Neural cell (in vitro differentiated cells): ENCODE measurements around the gene OLFML2B. TPM values are rescaled to one million over a fixed set of nuclear protein-coding genes. Genes with fewer than 3 reads are reported as not detected.

Source experiments
- H2AFZ ChIP-seq: fragments of 200-600, 300-800 bp; sonication (generic), shearing (Covaris generic); 2 replicates; pipeline ENCODE4 v1.6.0; 2014; ENCODE audit warnings: low read depth, mild to moderate bottlenecking, antibody characterized with exemption, low read length, moderate library complexity
- H3F3A ChIP-seq: fragments of 200-600 bp; shearing (Covaris generic); 2 replicates; pipeline ENCODE4 v1.6.1; 2016; ENCODE audit warnings: mild to moderate bottlenecking, moderate library complexity, mixed read lengths, antibody characterized with exemption, low read length; ENCODE audit not compliant: insufficient read depth, poor library complexity, severe bottlenecking
- H3K27ac ChIP-seq: fragments of 200-600, 300-800 bp; sonication (generic), shearing (Covaris generic); 2 replicates; pipeline ENCODE4 v1.5.1; 2014; ENCODE audit warnings: mild to moderate bottlenecking, low read length, moderate library complexity
- H3K27me3 ChIP-seq: fragments of 300-800, 200-600 bp; sonication (generic), shearing (Covaris generic); 2 replicates; pipeline ENCODE4 v1.6.0; 2014; ENCODE audit warnings: mild to moderate bottlenecking, low read depth, low read length, moderate library complexity; ENCODE audit not compliant: insufficient read depth
- H3K36me3 ChIP-seq: fragments of 300-800, 200-600 bp; sonication (generic), shearing (Covaris generic); 2 replicates; pipeline ENCODE4 v1.5.1; 2014; ENCODE audit warnings: mild to moderate bottlenecking, antibody characterized with exemption, low read length, moderate library complexity; ENCODE audit not compliant: insufficient read depth
- H3K4me2 ChIP-seq: fragments of 300-800, 200-600 bp; sonication (generic), shearing (Covaris generic); 2 replicates; pipeline ENCODE4 v1.6.0; 2014; ENCODE audit warnings: mild to moderate bottlenecking, low read length
- H3K4me3 ChIP-seq: fragments of 300-800, 200-600 bp; sonication (generic), shearing (Covaris generic); 2 replicates; pipeline ENCODE4 v1.5.1; 2014; ENCODE audit warnings: mild to moderate bottlenecking, low read length, moderate library complexity
- H3K79me2 ChIP-seq: fragments of 200-600 bp; shearing (Covaris generic); replicated peaks from 2 replicates; pipeline ENCODE4 v1.6.0; 2014; ENCODE audit warnings: mild to moderate bottlenecking, low read length, moderate library complexity; ENCODE audit not compliant: insufficient read depth
- H3K9ac ChIP-seq: fragments of 300-800, 200-600 bp; sonication (generic), shearing (Covaris generic); 2 replicates; pipeline ENCODE4 v1.6.1; 2016; ENCODE audit warnings: mild to moderate bottlenecking, low read length, mixed read lengths
- H3K9me2 ChIP-seq: fragments of 200-600 bp; shearing (Covaris generic); 2 replicates; pipeline ENCODE4 v1.6.1; 2016; ENCODE audit warnings: mild to moderate bottlenecking, low read length, mixed read lengths; ENCODE audit not compliant: insufficient read depth
- H3K9me3 ChIP-seq: fragments of 200-600, 300-800 bp; sonication (generic), shearing (Covaris generic); 2 replicates; pipeline ENCODE4 v1.6.1; 2016; ENCODE audit warnings: mild to moderate bottlenecking, mixed run types, low read length, moderate library complexity, mixed read lengths
- H4K20me1 ChIP-seq: fragments of 200-600 bp; shearing (Covaris generic); 2 replicates; pipeline ENCODE4 v1.6.1; 2016; ENCODE audit warnings: mild to moderate bottlenecking, mixed run types; ENCODE audit not compliant: insufficient read depth
- EP300 ChIP-seq: fragments of 450-650 bp; conservative IDR thresholded peaks from 2 replicates; pipeline ENCODE4 v1.6.1; 2014; ENCODE audit warnings: antibody characterized with exemption, mild to moderate bottlenecking, moderate library complexity; ENCODE audit not compliant: poor library complexity, severe bottlenecking
- EZH2 ChIP-seq: fragments of 200-600, 300-800 bp; shearing (Covaris generic), sonication (generic); IDR thresholded peaks from 2 replicates; pipeline ENCODE4 v1.6.1; 2014; ENCODE audit warnings: antibody characterized with exemption, low read length, borderline replicate concordance, mild to moderate bottlenecking; ENCODE audit not compliant: insufficient read depth, poor library complexity, severe bottlenecking
- MXI1 ChIP-seq: fragments of 450-650 bp; conservative IDR thresholded peaks from 2 replicates; pipeline ENCODE4 v1.6.1; 2014; ENCODE audit warnings: antibody characterized with exemption, mild to moderate bottlenecking; ENCODE audit not compliant: poor library complexity, severe bottlenecking
- POLR2AphosphoS5 ChIP-seq: IDR thresholded peaks from 2 replicates; pipeline ENCODE4 v1.6.1; 2012
- RAD21 ChIP-seq: fragments of 450-650 bp; conservative IDR thresholded peaks from 2 replicates; pipeline ENCODE4 v1.6.1; 2014; ENCODE audit warnings: antibody characterized with exemption, mild to moderate bottlenecking, moderate library complexity
- SMC3 ChIP-seq: fragments of 450-650 bp; conservative IDR thresholded peaks from 2 replicates; pipeline ENCODE4 v1.6.1; 2014; ENCODE audit warnings: antibody characterized with exemption, mild to moderate bottlenecking, moderate library complexity; ENCODE audit not compliant: poor library complexity
- TAF1 ChIP-seq: IDR thresholded peaks from 2 replicates; pipeline ENCODE4 v1.6.1; 2012; ENCODE audit warnings: low read depth
- polyA plus RNA-seq: library from polyadenylated mRNA; depleted of rRNA; stranded (reverse); fragments of >200 nt; gene quantifications from 2 replicates; pipeline ENCODE4 v1.2.3, GENCODE V29; 2014
- TF ChIP-seq, protein P1 (sequence below): IDR thresholded peaks from 2 replicates; pipeline ENCODE4 v1.6.1; 2012; ENCODE audit warnings: borderline replicate concordance
- TF ChIP-seq, protein P2 (sequence below): fragments of 450-650 bp; IDR thresholded peaks from 2 replicates; pipeline ENCODE4 v1.5.1; 2014; ENCODE audit warnings: antibody characterized with exemption, mild to moderate bottlenecking, moderate library complexity; ENCODE audit not compliant: poor library complexity, severe bottlenecking

The OLFML2B gene
- polyA plus RNA-seq, 1 donor from 2014 or later, result 0.78 TPM

DNA sequence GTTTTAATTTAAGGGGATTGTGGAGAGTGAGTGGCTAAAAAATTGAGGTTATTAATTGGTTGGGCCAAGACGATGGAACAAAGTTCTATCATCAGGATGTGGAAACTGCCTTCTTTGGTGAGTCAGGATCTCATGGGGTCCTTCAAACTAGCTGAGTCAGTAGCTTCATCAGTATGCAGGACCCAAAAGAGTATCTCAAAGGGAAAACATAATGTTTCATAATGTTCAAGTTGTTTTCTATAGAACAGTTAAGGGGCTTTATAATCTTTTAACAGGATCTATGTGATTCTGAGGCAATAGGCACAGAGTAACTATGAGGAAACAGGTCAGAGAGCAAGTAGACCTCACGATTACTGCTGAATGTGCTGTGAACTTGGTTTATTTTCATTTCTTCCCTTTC lies 3.2 kb upstream of the OLFML2B start:
- Histone ChIP-seq H3K9ac (no peak overlapping the region), H3K9me3 (no peaks in the 10 kb centered on the region), H3K27me3 (peaks cover 32% of the 10 kb centered on the region), H4K20me1 (no peaks in the 10 kb centered on the region), H2AFZ (no peak overlapping the region), H3K27ac (no peak overlapping the region), H3K79me2 (no peaks in the 10 kb centered on the region), H3F3A (no peaks in the 10 kb centered on the region), H3K4me2 (no peak overlapping the region), H3K36me3 (no peaks in the 10 kb centered on the region), H3K4me3 (no peak overlapping the region), H3K9me2 (no peaks in the 10 kb centered on the region)
- no peak for TF ChIP-seq EP300
- no peak for TF ChIP-seq SMC3
- TF ChIP-seq, protein P1, sequence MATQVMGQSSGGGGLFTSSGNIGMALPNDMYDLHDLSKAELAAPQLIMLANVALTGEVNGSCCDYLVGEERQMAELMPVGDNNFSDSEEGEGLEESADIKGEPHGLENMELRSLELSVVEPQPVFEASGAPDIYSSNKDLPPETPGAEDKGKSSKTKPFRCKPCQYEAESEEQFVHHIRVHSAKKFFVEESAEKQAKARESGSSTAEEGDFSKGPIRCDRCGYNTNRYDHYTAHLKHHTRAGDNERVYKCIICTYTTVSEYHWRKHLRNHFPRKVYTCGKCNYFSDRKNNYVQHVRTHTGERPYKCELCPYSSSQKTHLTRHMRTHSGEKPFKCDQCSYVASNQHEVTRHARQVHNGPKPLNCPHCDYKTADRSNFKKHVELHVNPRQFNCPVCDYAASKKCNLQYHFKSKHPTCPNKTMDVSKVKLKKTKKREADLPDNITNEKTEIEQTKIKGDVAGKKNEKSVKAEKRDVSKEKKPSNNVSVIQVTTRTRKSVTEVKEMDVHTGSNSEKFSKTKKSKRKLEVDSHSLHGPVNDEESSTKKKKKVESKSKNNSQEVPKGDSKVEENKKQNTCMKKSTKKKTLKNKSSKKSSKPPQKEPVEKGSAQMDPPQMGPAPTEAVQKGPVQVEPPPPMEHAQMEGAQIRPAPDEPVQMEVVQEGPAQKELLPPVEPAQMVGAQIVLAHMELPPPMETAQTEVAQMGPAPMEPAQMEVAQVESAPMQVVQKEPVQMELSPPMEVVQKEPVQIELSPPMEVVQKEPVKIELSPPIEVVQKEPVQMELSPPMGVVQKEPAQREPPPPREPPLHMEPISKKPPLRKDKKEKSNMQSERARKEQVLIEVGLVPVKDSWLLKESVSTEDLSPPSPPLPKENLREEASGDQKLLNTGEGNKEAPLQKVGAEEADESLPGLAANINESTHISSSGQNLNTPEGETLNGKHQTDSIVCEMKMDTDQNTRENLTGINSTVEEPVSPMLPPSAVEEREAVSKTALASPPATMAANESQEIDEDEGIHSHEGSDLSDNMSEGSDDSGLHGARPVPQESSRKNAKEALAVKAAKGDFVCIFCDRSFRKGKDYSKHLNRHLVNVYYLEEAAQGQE, result no peak
- no peak for TF ChIP-seq MXI1
- no peak for TF ChIP-seq TAF1
- TF ChIP-seq, protein P2, sequence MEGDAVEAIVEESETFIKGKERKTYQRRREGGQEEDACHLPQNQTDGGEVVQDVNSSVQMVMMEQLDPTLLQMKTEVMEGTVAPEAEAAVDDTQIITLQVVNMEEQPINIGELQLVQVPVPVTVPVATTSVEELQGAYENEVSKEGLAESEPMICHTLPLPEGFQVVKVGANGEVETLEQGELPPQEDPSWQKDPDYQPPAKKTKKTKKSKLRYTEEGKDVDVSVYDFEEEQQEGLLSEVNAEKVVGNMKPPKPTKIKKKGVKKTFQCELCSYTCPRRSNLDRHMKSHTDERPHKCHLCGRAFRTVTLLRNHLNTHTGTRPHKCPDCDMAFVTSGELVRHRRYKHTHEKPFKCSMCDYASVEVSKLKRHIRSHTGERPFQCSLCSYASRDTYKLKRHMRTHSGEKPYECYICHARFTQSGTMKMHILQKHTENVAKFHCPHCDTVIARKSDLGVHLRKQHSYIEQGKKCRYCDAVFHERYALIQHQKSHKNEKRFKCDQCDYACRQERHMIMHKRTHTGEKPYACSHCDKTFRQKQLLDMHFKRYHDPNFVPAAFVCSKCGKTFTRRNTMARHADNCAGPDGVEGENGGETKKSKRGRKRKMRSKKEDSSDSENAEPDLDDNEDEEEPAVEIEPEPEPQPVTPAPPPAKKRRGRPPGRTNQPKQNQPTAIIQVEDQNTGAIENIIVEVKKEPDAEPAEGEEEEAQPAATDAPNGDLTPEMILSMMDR, result no peak
- no peak for TF ChIP-seq RAD21
- TF ChIP-seq POLR2AphosphoS5, result no peak
- TF ChIP-seq EZH2, result no peak

DNA sequence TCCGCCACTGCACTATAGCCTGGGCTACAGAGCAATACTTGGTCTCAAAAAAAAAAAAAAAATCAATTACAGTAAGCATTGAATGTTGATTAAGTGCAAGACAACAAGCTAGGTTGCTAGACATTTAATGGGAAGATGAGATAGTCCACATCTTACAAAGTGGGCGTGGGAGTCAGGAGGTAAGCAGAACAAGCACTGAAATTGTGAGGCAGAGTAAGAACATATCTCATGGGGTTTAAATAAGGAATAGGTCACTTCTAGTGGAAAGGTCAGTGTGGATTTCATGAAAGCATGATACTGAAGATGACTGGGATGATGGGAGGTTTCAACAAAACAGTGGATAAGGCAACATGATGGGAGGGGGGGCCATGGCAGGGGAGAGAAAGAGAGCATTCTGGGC lies 1.9 kb upstream of the OLFML2B start:
- H3K9ac ChIP-seq, result no peak overlapping the region
- no peak overlapping the region for H3K27ac ChIP-seq
- H3F3A ChIP-seq, result no peaks in the 10 kb centered on the region
- no peaks in the 10 kb centered on the region for H3K9me2 ChIP-seq
- H3K79me2 ChIP-seq, result no peaks in the 10 kb centered on the region
- H4K20me1 ChIP-seq, result no peaks in the 10 kb centered on the region
- H3K4me2 ChIP-seq, result no peak overlapping the region
- TF ChIP-seq RAD21 (no peak), EZH2 (no peak), POLR2AphosphoS5 (no peak), MXI1 (no peak), TAF1 (no peak), EP300 (no peak), SMC3 (no peak)
- TF ChIP-seq, protein P2, result no peak
- TF ChIP-seq, protein P1, result no peak
- H3K36me3 ChIP-seq, result no peaks in the 10 kb centered on the region
- H3K4me3 ChIP-seq, result no peak overlapping the region
- H3K9me3 ChIP-seq, result no peaks in the 10 kb centered on the region
- no peak overlapping the region for H2AFZ ChIP-seq
- H3K27me3 ChIP-seq, result peaks cover 32% of the 10 kb centered on the region
